Thoracic aorta (tissue), 2 donors: Measurements from ENCODE around the gene DDX51. TPM values are rescaled to one million over a fixed set of nuclear protein-coding genes. Genes with fewer than 3 reads are reported as not detected.

Source experiments
- ATAC-seq: fragments of 150-250 bp; one replicate; pipeline ENCODE4 v1.8.0; 2017; ENCODE audit warnings: low read depth; ENCODE audit not compliant: insufficient number of reproducible peaks, low FRiP score
- DNase-seq: peaks from one replicate; pipeline ENCODE4 v3.0.0-alpha.2; 2020; ENCODE audit warnings: low spot score
- H3K27ac ChIP-seq, 2 donors: fragments of 200-600 bp; sonication (generic); 1 replicate in 1 of 2; 2 replicates in 1 of 2; pipeline ENCODE4 v1.5.1; 2016; ENCODE audit warnings: mild to moderate bottlenecking in 2 of 2, moderate library complexity in 2 of 2
- H3K27me3 ChIP-seq: fragments of 200-600 bp; sonication (generic); replicated peaks from 2 replicates; pipeline ENCODE4 v1.6.0; 2016; ENCODE audit warnings: mild to moderate bottlenecking; ENCODE audit not compliant: insufficient read depth
- H3K36me3 ChIP-seq: fragments of 200-600 bp; sonication (generic); one replicate; pipeline ENCODE4 v1.5.1; 2016
- H3K4me1 ChIP-seq, 2 donors: fragments of 200-600 bp; sonication (generic); 1 replicate in 1 of 2; 2 replicates in 1 of 2; pipeline versions ENCODE4 v1.5.1 to v1.6.0; 2016; ENCODE audit warnings: low read depth in 2 of 2, mild to moderate bottlenecking in 1 of 2; ENCODE audit not compliant: control insufficient read depth in 1 of 2
- H3K4me3 ChIP-seq: fragments of 200-600 bp; sonication (generic); 2 replicates; pipeline ENCODE4 v1.5.1; 2016; ENCODE audit warnings: mild to moderate bottlenecking
- H3K9me3 ChIP-seq: fragments of 200-600 bp; sonication (generic); 2 replicates; pipeline ENCODE4 v1.5.1; 2016
- CTCF ChIP-seq: fragments of 200-600 bp; sonication (generic); IDR thresholded peaks from one replicate; pipeline ENCODE4 v1.5.1; 2019; ENCODE audit warnings: antibody characterized with exemption
- total RNA-seq, 2 donors: library from RNA; depleted of rRNA; stranded (reverse); fragments of >200 nt; gene quantifications; one replicate each; pipeline versions ENCODE4 v1.1.0 to v1.2.3, GENCODE V29; 2016

DDX51 gene
- total RNA-seq, 2 donors from 2014 or later = 9.7 to 24.8 TPM

GRCh38 chr12:132118876-132119275 lies 25.2 kb downstream of the DDX51 start:
- H3K4me3 ChIP-seq = no peak overlapping the region
- H3K27ac ChIP-seq = no peak overlapping the region
- H3K4me1 ChIP-seq = no peaks in the 10 kb centered on the region
- ATAC-seq = no peak
- DNase-seq = no peak
- no peaks in the 10 kb centered on the region for H3K9me3 ChIP-seq
- H3K27me3 ChIP-seq = no peaks in the 10 kb centered on the region
- no peak for TF ChIP-seq CTCF
- peaks cover 50% of the 10 kb centered on the region for H3K36me3 ChIP-seq

GRCh38 chr12:132117558-132117875 lies 26.6 kb downstream of the DDX51 start:
- no peaks in the 10 kb centered on the region for H3K27me3 ChIP-seq
- DNase-seq = no peak
- no peak overlapping the region for H3K27ac ChIP-seq
- no peak overlapping the region for H3K4me3 ChIP-seq
- H3K36me3 ChIP-seq = peaks cover 47% of the 10 kb centered on the region
- H3K9me3 ChIP-seq = no peaks in the 10 kb centered on the region
- TF ChIP-seq CTCF = no peak
- H3K4me1 ChIP-seq = no peaks in the 10 kb centered on the region
- no peak for ATAC-seq

DNA sequence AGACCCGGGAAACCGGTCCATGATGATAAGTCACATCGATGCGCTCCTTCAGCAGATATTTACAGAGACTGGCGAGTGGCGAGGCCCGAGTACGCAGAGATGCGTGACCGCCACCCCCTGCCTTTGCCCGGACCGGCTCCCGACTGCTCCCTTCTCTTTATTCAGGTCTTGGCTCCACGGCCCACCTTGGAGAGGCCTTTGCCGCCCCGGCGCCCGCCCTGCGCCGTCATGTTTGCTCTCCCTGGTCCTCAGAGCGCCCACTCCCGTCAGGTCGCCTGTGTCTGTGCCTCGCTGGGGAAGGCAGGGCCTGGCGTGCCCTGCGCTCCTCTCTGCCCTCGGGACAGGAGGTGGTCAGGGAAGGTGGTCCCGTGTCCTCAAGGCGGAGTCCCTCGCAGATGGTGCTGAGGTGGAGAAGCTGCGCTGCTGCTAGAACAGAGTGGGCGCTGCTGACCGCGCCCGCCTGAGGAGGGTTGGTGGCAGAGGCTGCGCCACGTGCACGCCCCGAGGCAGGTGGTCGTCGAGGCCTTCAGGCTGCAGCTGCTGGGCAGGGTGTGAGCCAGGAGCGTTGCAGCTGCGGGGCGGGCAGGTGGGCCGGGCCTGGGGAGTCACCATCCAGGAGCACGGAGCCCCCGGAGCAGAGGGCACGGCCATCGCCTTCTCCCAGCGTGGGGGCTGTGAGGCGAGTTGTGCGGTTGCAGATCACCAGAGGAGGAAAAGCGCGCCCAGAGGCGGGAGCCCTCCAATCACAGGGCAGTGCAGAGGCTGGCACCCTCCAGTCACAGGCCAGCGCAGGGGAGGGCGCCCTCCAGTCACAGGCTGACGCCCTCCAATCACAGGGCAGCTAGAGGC lies 27.2 kb downstream of the DDX51 start:
- peaks cover 43% of the 10 kb centered on the region for H3K36me3 ChIP-seq
- no peaks in the 10 kb centered on the region for H3K4me1 ChIP-seq
- ATAC-seq = no peak
- no peak overlapping the region for H3K4me3 ChIP-seq
- DNase-seq = no peak
- H3K27ac ChIP-seq = no peak overlapping the region
- H3K9me3 ChIP-seq = no peaks in the 10 kb centered on the region
- TF ChIP-seq CTCF = no peak
- no peaks in the 10 kb centered on the region for H3K27me3 ChIP-seq

DNA sequence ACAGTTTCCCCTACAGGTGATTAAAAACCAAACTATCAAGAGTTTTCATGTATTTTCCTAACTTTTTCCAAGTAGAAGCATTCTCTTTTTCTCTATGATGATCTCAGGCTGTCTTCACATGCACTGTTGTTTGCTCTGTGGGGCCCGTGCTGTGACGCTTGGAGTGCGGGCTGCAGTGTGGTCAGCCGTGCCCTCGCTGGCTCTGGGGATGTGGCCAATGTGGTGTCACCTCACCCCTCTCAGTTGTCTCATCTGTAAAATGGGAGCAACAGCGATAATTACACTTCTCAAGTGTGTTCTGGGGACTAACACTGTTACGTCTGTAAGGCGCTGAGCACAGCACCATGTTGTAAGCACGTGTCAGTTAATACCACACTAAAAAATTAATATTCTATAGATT lies 28.6 kb downstream of the DDX51 start:
- TF ChIP-seq CTCF = no peak
- Histone ChIP-seq H3K9me3 (no peaks in the 10 kb centered on the region), H3K36me3 (peaks cover 45% of the 10 kb centered on the region), H3K4me3 (no peak overlapping the region), H3K4me1 (no peaks in the 10 kb centered on the region), H3K27me3 (no peaks in the 10 kb centered on the region), H3K27ac (no peak overlapping the region)
- ATAC-seq (no peak), DNase-seq (no peak)

DNA sequence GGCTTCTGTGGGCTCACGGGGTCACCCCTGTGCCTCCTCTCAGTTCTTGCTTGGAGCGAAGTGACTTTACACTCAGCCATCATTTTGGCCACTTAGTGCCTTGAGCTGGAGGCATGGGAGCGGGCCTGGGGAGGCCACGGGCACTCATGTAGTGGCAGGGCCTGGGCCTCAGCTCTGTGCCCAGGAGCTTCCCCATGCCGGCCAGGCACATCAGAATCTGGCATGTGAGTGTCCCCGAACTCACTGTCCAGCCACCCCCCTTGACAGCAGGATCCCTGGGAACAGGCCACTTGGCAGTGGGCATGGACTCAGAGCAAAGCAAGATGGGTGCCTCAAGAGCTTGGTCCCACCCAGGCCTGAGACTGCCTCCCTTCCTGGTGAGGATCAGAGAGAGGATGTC lies 29.5 kb downstream of the DDX51 start:
- Histone ChIP-seq H3K36me3 (peaks cover 44% of the 10 kb centered on the region), H3K4me3 (no peak overlapping the region), H3K4me1 (no peaks in the 10 kb centered on the region), H3K9me3 (no peaks in the 10 kb centered on the region), H3K27me3 (no peaks in the 10 kb centered on the region), H3K27ac (no peak overlapping the region)
- DNase-seq (no peak), ATAC-seq (no peak)
- no peak for TF ChIP-seq CTCF
